Measurements from ENCODE around the gene MCC. TPM values are rescaled to one million over a fixed set of nuclear protein-coding genes. Genes with fewer than 3 reads are reported as not detected.

Gene MCC
- total RNA-seq, 4 donors from 2014 or later, result 6.8 to 11.9 (median 9.0) TPM

GRCh38 chr5:113347572-113347971 lies 140.7 kb downstream of the MCC start:
- Histone ChIP-seq H3K9me3 (no peaks in the 10 kb centered on the region), H3K27me3 (no peaks in the 10 kb centered on the region), H3K4me3 (no peak overlapping the region), H3K4me1 (no peaks in the 10 kb centered on the region), H3K27ac (no peak overlapping the region), H3K36me3 (no peaks in the 10 kb centered on the region)
- in situ Hi-C loops (cut with MboI; ENCODE audit: low sequenced_read_pairs in 4 of 4), result loop anchor here in 1 of 4 donors (25.0 kb wide), 1 partner anchor 335 kb away; no protein-coding TSS in a partner anchor
- no peak for ATAC-seq
- TF ChIP-seq POLR2A (IDR thresholded peaks at IDR 0.05) (no peak), CTCF (IDR thresholded peaks at IDR 0.05 in 4 of 5, conservative IDR thresholded peaks at IDR 0.05 in 1 of 5) (no peak)
- intact Hi-C loops (cut with DNase I; ENCODE audit: low total_unique reads), result no loop called here
- DNase-seq, result no peak

GRCh38 chr5:113344973-113345940 lies 143.0 kb downstream of the MCC start:
- no peak overlapping the region for H3K4me3 ChIP-seq
- intact Hi-C loops (cut with DNase I; ENCODE audit: low total_unique reads), result no loop called here
- H3K36me3 ChIP-seq, result no peaks in the 10 kb centered on the region
- H3K27ac ChIP-seq, result no peak overlapping the region
- H3K9me3 ChIP-seq, result no peaks in the 10 kb centered on the region
- TF ChIP-seq CTCF (IDR thresholded peaks at IDR 0.05 in 4 of 5, conservative IDR thresholded peaks at IDR 0.05 in 1 of 5), result no peak
- H3K4me1 ChIP-seq, result no peaks in the 10 kb centered on the region
- DNase-seq, result no peak
- ATAC-seq, result no peak
- H3K27me3 ChIP-seq, result no peaks in the 10 kb centered on the region
- in situ Hi-C loops (cut with MboI; ENCODE audit: low sequenced_read_pairs in 4 of 4), result loop anchor here in 1 of 4 donors (25.0 kb wide), 1 partner anchor 333 kb away; no protein-coding TSS in a partner anchor

GRCh38 chr5:113343343-113343742 lies 144.9 kb downstream of the MCC start:
- ATAC-seq (no peak), DNase-seq (no peak)
- H3K4me3 ChIP-seq, result no peak overlapping the region
- intact Hi-C loops (cut with DNase I; ENCODE audit: low total_unique reads), result no loop called here
- no peaks in the 10 kb centered on the region for H3K9me3 ChIP-seq
- no peaks in the 10 kb centered on the region for H3K36me3 ChIP-seq
- H3K27me3 ChIP-seq, result no peaks in the 10 kb centered on the region
- no peak overlapping the region for H3K27ac ChIP-seq
- TF ChIP-seq CTCF (IDR thresholded peaks at IDR 0.05 in 4 of 5, conservative IDR thresholded peaks at IDR 0.05 in 1 of 5), result no peak
- H3K4me1 ChIP-seq, result no peaks in the 10 kb centered on the region
- in situ Hi-C loops (cut with MboI; ENCODE audit: low sequenced_read_pairs in 4 of 4), result loop anchor here in 1 of 4 donors (25.0 kb wide), 1 partner anchor 331 kb away; no protein-coding TSS in a partner anchor

- intact Hi-C loops (cut with DNase I; ENCODE audit: low total_unique reads), result no loop called here
- ATAC-seq (no peak), DNase-seq (no peak)
- Histone ChIP-seq H3K27ac (no peak overlapping the region), H3K9me3 (no peaks in the 10 kb centered on the region), H3K36me3 (no peaks in the 10 kb centered on the region), H3K4me1 (no peaks in the 10 kb centered on the region), H3K27me3 (no peaks in the 10 kb centered on the region), H3K4me3 (no peak overlapping the region)
- TF ChIP-seq CTCF (IDR thresholded peaks at IDR 0.05 in 4 of 5, conservative IDR thresholded peaks at IDR 0.05 in 1 of 5) (no peak), POLR2A (IDR thresholded peaks at IDR 0.05) (no peak)
- in situ Hi-C loops (cut with MboI; ENCODE audit: low sequenced_read_pairs in 4 of 4), result loop anchor here in 1 of 4 donors (25.0 kb wide), 1 partner anchor 328 kb away; no protein-coding TSS in a partner anchor
These were observed 147.7 kb downstream of the MCC start for GRCh38 chr5:113340537-113340936.
